Hematopoietic multipotent progenitor cell treated with erythropoietin and hydrocortisone succinate and interleukin-3 and kit ligand, for 6 days (in vitro differentiated cells): Measurements from ENCODE around the gene CACNA1B.
"Not testable (repeated sequence)": the region's sequence is repeated elsewhere in the genome, so short reads cannot be mapped to it uniquely, and the experiment has no call there.

Experiments
- DNase-seq: peaks from one replicate; pipeline ENCODE4 v3.0.0-alpha.2; 2015

The CACNA1B gene

GRCh38 chr9:137866226-137867141 lies 11.1 kb upstream of the CACNA1B start:
- no peak for DNase-seq

- DNase-seq: no peak
These were observed 7.2 kb upstream of the CACNA1B start for GRCh38 chr9:137870432-137870831.

GRCh38 chr9:137872296-137872695 lies 5.3 kb upstream of the CACNA1B start:
- DNase-seq: no peak

GRCh38 chr9:137873408-137873807 lies 4.2 kb upstream of the CACNA1B start:
- DNase-seq: no peak

- DNase-seq: no peak
These were observed 3.7 kb upstream of the CACNA1B start for GRCh38 chr9:137873858-137874362.

GRCh38 chr9:137875354-137875753 lies 2.2 kb upstream of the CACNA1B start:
- no peak for DNase-seq

- DNase-seq: no peak
These were observed 1.7 kb upstream of the CACNA1B start for GRCh38 chr9:137875846-137876245.

- DNase-seq: no peak
These were observed 1.3 kb upstream of the CACNA1B start for GRCh38 chr9:137876269-137876668.

GRCh38 chr9:137876781-137877386 lies 698 bp upstream of the CACNA1B start:
- DNase-seq: no peak

GRCh38 chr9:137878146-137878941 lies 762 bp downstream of the CACNA1B start:
- DNase-seq: peak; percentile 48

- DNase-seq: no peak
These were observed 1.5 kb downstream of the CACNA1B start for GRCh38 chr9:137879052-137879451.

GRCh38 chr9:137879566-137880150 lies 2.1 kb downstream of the CACNA1B start:
- DNase-seq: no peak

- DNase-seq: no peak
These were observed 2.8 kb downstream of the CACNA1B start for GRCh38 chr9:137880160-137880975.

GRCh38 chr9:137880976-137881530 lies 3.5 kb downstream of the CACNA1B start:
- no peak for DNase-seq

GRCh38 chr9:137881591-137882505 lies 4.3 kb downstream of the CACNA1B start:
- no peak for DNase-seq

GRCh38 chr9:137882506-137882821 lies 4.9 kb downstream of the CACNA1B start:
- DNase-seq: no peak

GRCh38 chr9:137883977-137884376 lies 6.4 kb downstream of the CACNA1B start:
- DNase-seq: not testable (repeated sequence)

GRCh38 chr9:137884547-137884946 lies 7.0 kb downstream of the CACNA1B start:
- peak; percentile 40 for DNase-seq

GRCh38 chr9:137885121-137885520 lies 7.5 kb downstream of the CACNA1B start:
- not testable (repeated sequence) for DNase-seq

GRCh38 chr9:137888621-137889020 lies 11.0 kb downstream of the CACNA1B start:
- not testable (repeated sequence) for DNase-seq

- not testable (repeated sequence) for DNase-seq
These were observed 12.4 kb downstream of the CACNA1B start for GRCh38 chr9:137889966-137890365.
